Raji (cell line): Measurements from ENCODE around the gene MGME1.

ENCODE experiments used
- POLR2A ChIP-seq: IDR thresholded peaks from 2 replicates; pipeline ENCODE4 v1.6.1; 2011; ENCODE audit warnings: low read depth, low read length, control low read depth; ENCODE audit not compliant: insufficient read depth

Gene MGME1

GRCh38 chr20:17992847-17993513 lies 24.2 kb downstream of the MGME1 start:
- TF ChIP-seq POLR2A = no peak

- TF ChIP-seq POLR2A = no peak
These were observed 24.7 kb downstream of the MGME1 start for GRCh38 chr20:17993546-17993945.

- no peak for TF ChIP-seq POLR2A
These were observed 27.4 kb downstream of the MGME1 start for GRCh38 chr20:17995967-17996819.

- no peak for TF ChIP-seq POLR2A
These were observed 29.6 kb downstream of the MGME1 start for GRCh38 chr20:17998446-17998845.

GRCh38 chr20:17999566-17999965 lies 30.7 kb downstream of the MGME1 start:
- TF ChIP-seq POLR2A = no peak

GRCh38 chr20:18001131-18001921 lies 32.5 kb downstream of the MGME1 start:
- no peak for TF ChIP-seq POLR2A

GRCh38 chr20:18003897-18004296 lies 35.1 kb downstream of the MGME1 start:
- no peak for TF ChIP-seq POLR2A

GRCh38 chr20:18004384-18005031 lies 35.7 kb downstream of the MGME1 start:
- no peak for TF ChIP-seq POLR2A

GRCh38 chr20:18005170-18005989 lies 36.6 kb downstream of the MGME1 start:
- no peak for TF ChIP-seq POLR2A

GRCh38 chr20:18005990-18006364 lies 37.2 kb downstream of the MGME1 start:
- no peak for TF ChIP-seq POLR2A

- no peak for TF ChIP-seq POLR2A
These were observed 37.9 kb downstream of the MGME1 start for GRCh38 chr20:18006684-18007083.

GRCh38 chr20:18007534-18008292 lies 38.9 kb downstream of the MGME1 start:
- no peak for TF ChIP-seq POLR2A

- TF ChIP-seq POLR2A = no peak
These were observed 40.3 kb downstream of the MGME1 start for GRCh38 chr20:18009116-18009515.

- TF ChIP-seq POLR2A = no peak
These were observed 42.7 kb downstream of the MGME1 start for GRCh38 chr20:18011482-18011881.
